SK-N-SH (cell line): ENCODE data around the gene ART1. TPM values are rescaled to one million over a fixed set of nuclear protein-coding genes. Genes with fewer than 3 reads are reported as not detected.

Experiments used
- CTCF ChIA-PET: fragments of 300-600, 350-600 bp; formaldehyde crosslinking; extraction: SDS; loops from one replicate; lab custom pipeline; 2021; lab: Yijun Ruan, JAX
- POLR2A ChIA-PET: fragments of 350-600 bp; sonication (Branson Sonifier 250); formaldehyde crosslinking; extraction: SDS; loops from one replicate; lab custom pipeline; 2020; ENCODE audit warnings: antibody characterized with exemption, inconsistent platforms; lab: Yijun Ruan, JAX
- DNase-seq: peaks from one replicate; pipeline ENCODE4 v3.0.0; 2012
- H2AFZ ChIP-seq: fragments of 200-600 bp; sonication (generic); 2 replicates; pipeline ENCODE4 v1.8.1; 2016; ENCODE audit warnings: antibody characterized with exemption, mild to moderate bottlenecking, low read depth
- H3F3A ChIP-seq: fragments of 200-600 bp; sonication (generic); replicated peaks from 2 replicates; pipeline ENCODE3; 2016; ENCODE audit warnings: antibody characterized with exemption, mild to moderate bottlenecking; ENCODE audit not compliant: insufficient read depth
- H3K27ac ChIP-seq, 2 experiments: fragments of 200-500 bp in 1 of 2; fragments of 200-600 bp in 1 of 2; sonication (Bioruptor generic) in 1 of 2; sonication (generic), shearing (Covaris generic) in 1 of 2; 2 replicates each; pipeline versions ENCODE4 v1.5.1 to v1.6.1; 2014 to 2016; ENCODE audit warnings: low read depth in 2 of 2, inconsistent platforms in 1 of 2, low read length in 1 of 2, mild to moderate bottlenecking in 1 of 2, mixed read lengths in 1 of 2
- H3K27me3 ChIP-seq: fragments of 200-600 bp; sonication (generic), shearing (Covaris generic); 2 replicates; pipeline ENCODE4 v1.6.1; 2016; ENCODE audit warnings: mixed run types; ENCODE audit not compliant: insufficient read depth
- H3K36me3 ChIP-seq, 2 experiments: fragments of 200-500 bp in 1 of 2; fragments of 200-600 bp in 1 of 2; sonication (Bioruptor generic) in 1 of 2; sonication (generic) in 1 of 2; replicated peaks in 1 of 2; 2 replicates each; pipeline versions ENCODE3 to v1.5.1; 2014 to 2016; ENCODE audit warnings: low read length in 1 of 2, mild to moderate bottlenecking in 1 of 2; ENCODE audit not compliant: insufficient read depth in 2 of 2, control insufficient read depth in 1 of 2
- H3K4me1 ChIP-seq, 2 experiments: fragments of 200-500 bp in 1 of 2; fragments of 200-600 bp in 1 of 2; sonication (Bioruptor generic) in 1 of 2; sonication (generic), shearing (Covaris generic) in 1 of 2; 2 replicates each; pipeline versions ENCODE4 v1.5.1 to v1.6.1; 2014 to 2016; ENCODE audit warnings: low read depth in 1 of 2, low read length in 1 of 2, mixed run types in 1 of 2; ENCODE audit not compliant: insufficient read depth in 2 of 2, control insufficient read depth in 1 of 2
- H3K4me2 ChIP-seq: fragments of 200-600 bp; sonication (generic), shearing (Covaris generic); 2 replicates; pipeline ENCODE4 v1.6.1; 2017; ENCODE audit warnings: mixed run types
- H3K4me3 ChIP-seq, 2 experiments: fragments of 200-500 bp in 1 of 2; fragments of 200-600 bp in 1 of 2; sonication (Bioruptor generic) in 1 of 2; sonication (generic), shearing (Covaris generic) in 1 of 2; 2 replicates each; pipeline versions ENCODE4 v1.5.1 to v1.8.1; 2014 to 2016; ENCODE audit warnings: low read depth in 2 of 2, inconsistent platforms in 1 of 2, low read length in 1 of 2, mild to moderate bottlenecking in 1 of 2, mixed read lengths in 1 of 2, moderate library complexity in 1 of 2
- H3K79me2 ChIP-seq: fragments of 200-600 bp; sonication (generic); 2 replicates; pipeline ENCODE4 v1.8.1; 2017; ENCODE audit warnings: mild to moderate bottlenecking; ENCODE audit not compliant: insufficient read depth
- H3K9ac ChIP-seq: fragments of 200-600 bp; sonication (generic); 2 replicates; pipeline ENCODE4 v1.6.1; 2017; ENCODE audit warnings: mixed run types
- H3K9me2 ChIP-seq: fragments of 200-600 bp; sonication (generic); 2 replicates; pipeline ENCODE4 v1.6.1; 2017; ENCODE audit warnings: mixed run types
- H3K9me3 ChIP-seq: fragments of 200-600 bp; sonication (generic); 2 replicates; pipeline ENCODE4 v1.6.1; 2017; ENCODE audit warnings: mixed run types, mild to moderate bottlenecking, moderate library complexity
- H4K20me1 ChIP-seq: fragments of 200-600 bp; sonication (generic); 2 replicates; pipeline ENCODE4 v1.6.1; 2017; ENCODE audit warnings: mild to moderate bottlenecking, mixed run types; ENCODE audit not compliant: insufficient read depth
- FOSL2 ChIP-seq: IDR thresholded peaks from 2 replicates; pipeline ENCODE4 v1.4.0; 2012; ENCODE audit warnings: low read depth, mild to moderate bottlenecking, moderate library complexity, borderline replicate concordance
- GABPA ChIP-seq: IDR thresholded peaks from 2 replicates; pipeline ENCODE4 v1.4.0; 2012; ENCODE audit warnings: low read depth, mild to moderate bottlenecking
- GATA2 ChIP-seq: sonication (generic); formaldehyde crosslinking; IDR thresholded peaks from 2 replicates; pipeline ENCODE4 v1.5.0; 2020; ENCODE audit warnings: mild to moderate bottlenecking, missing genetic modification reagents
- IRF3 ChIP-seq: fragments of 150-350 bp; IDR thresholded peaks from 2 replicates; pipeline ENCODE4 v1.6.1; 2016; ENCODE audit warnings: mild to moderate bottlenecking, low read depth, low read length
- JUND ChIP-seq: IDR thresholded peaks from 2 replicates; pipeline ENCODE4 v1.4.0; 2012
- MAX ChIP-seq: IDR thresholded peaks from 2 replicates; pipeline ENCODE4 v1.4.0; 2012; ENCODE audit warnings: low read depth
- NRF1 ChIP-seq: IDR thresholded peaks from 2 replicates; pipeline ENCODE4 v1.6.1; 2012; ENCODE audit warnings: low read depth, mild to moderate bottlenecking, low read length
- POLR2AphosphoS5 ChIP-seq: IDR thresholded peaks from 2 replicates; pipeline ENCODE4 v1.6.1; 2012; ENCODE audit warnings: low read depth, low read length
- RCOR1 ChIP-seq: fragments of 150-350 bp; IDR thresholded peaks from 2 replicates; pipeline ENCODE4 v1.6.1; 2017; ENCODE audit warnings: antibody characterized with exemption, low read length
- RXRA ChIP-seq: IDR thresholded peaks from 2 replicates; pipeline ENCODE4 v1.4.0; 2012; ENCODE audit warnings: low read depth, mild to moderate bottlenecking, borderline replicate concordance
- SMC3 ChIP-seq: IDR thresholded peaks from 2 replicates; pipeline ENCODE4 v1.6.1; 2012; ENCODE audit warnings: low read depth, low read length, improper control_type of control experiment
- YY1 ChIP-seq: IDR thresholded peaks from 2 replicates; pipeline ENCODE4 v1.4.0; 2012; ENCODE audit warnings: low read depth, mild to moderate bottlenecking
- ZBTB33 ChIP-seq: IDR thresholded peaks from 2 replicates; pipeline ENCODE4 v1.4.0; 2012; ENCODE audit warnings: low read depth, borderline replicate concordance
- WGBS: methylation state at CpG from one replicate; pipeline ENCODE4 v1.1.6; 2017; ENCODE audit warnings: low lambda C conversion rate; 5-methylcytosine and 5-hydroxymethylcytosine counted together
- polyA plus RNA-seq, 3 experiments: library from polyadenylated mRNA; depleted of rRNA; stranded (reverse); fragments of >200 nt; gene quantifications; 2 replicates each; pipeline ENCODE4 v1.2.3, GENCODE V29; 2012

The ART1 gene
- polyA plus RNA-seq, 1 of the 3 experiments (the other 2 are of a cell fraction) = not detected

- no peaks in the 10 kb centered on the region; the same call in 1 of the 2 replicates for H3K27me3 ChIP-seq
- H3K9me3 ChIP-seq = no peaks in the 10 kb centered on the region
- H3K9ac ChIP-seq = no peak overlapping the region
- H3K27ac ChIP-seq = no peak overlapping the region
- no peak overlapping the region for H3K4me2 ChIP-seq
- H3K4me1 ChIP-seq = no peaks in the 10 kb centered on the region
- H2AFZ ChIP-seq = no peak overlapping the region
- no peaks in the 10 kb centered on the region for H3F3A ChIP-seq
- 87% methylated on average over 10 of the region's 10 CpGs for WGBS
- DNase-seq = no peak
- POLR2A ChIA-PET = no interaction called here
- peaks cover 0 to 24% of the 10 kb centered on the region in 2 experiments for H3K36me3 ChIP-seq
- no peak for TF ChIP-seq POLR2AphosphoS5
- TF ChIP-seq GATA2 (CRISPR knock-in tag) = no peak
- TF ChIP-seq SMC3 = no peak
- no peak for TF ChIP-seq JUND
- TF ChIP-seq NRF1 = no peak
- no peak for TF ChIP-seq RCOR1
- TF ChIP-seq FOSL2 = no peak
- no peak for TF ChIP-seq YY1
- TF ChIP-seq ZBTB33 = no peak
- H3K4me3 ChIP-seq = no peak overlapping the region
- H3K79me2 ChIP-seq = no peaks in the 10 kb centered on the region
- no peaks in the 10 kb centered on the region for H3K9me2 ChIP-seq
- CTCF ChIA-PET = interaction anchor here (0.6 kb wide), 1 partner anchor 16 kb away, joined by 5 read pairs; no protein-coding TSS in a partner anchor
- H4K20me1 ChIP-seq = no peaks in the 10 kb centered on the region
Measured at GRCh38 chr11:3664032-3664630, 19.2 kb downstream of the ART1 start.

- POLR2A ChIA-PET = no interaction called here
Measured at GRCh38 chr11:3665336-3666022, 20.6 kb downstream of the ART1 start.

More at GRCh38 chr11:3665336-3666022, 20.6 kb downstream of the ART1 start:
- Histone ChIP-seq H3F3A (no peaks in the 10 kb centered on the region), H4K20me1 (no peaks in the 10 kb centered on the region), H3K79me2 (no peaks in the 10 kb centered on the region), H3K27ac (no peak overlapping the region), H3K4me2 (no peak overlapping the region), H3K27me3 (no peaks in the 10 kb centered on the region), H3K4me3 (no peak overlapping the region), H3K36me3 (peaks cover 0 to 32% of the 10 kb centered on the region in 2 experiments), H3K9ac (no peak overlapping the region), H3K4me1 (no peaks in the 10 kb centered on the region), H3K9me2 (no peaks in the 10 kb centered on the region), H3K9me3 (no peaks in the 10 kb centered on the region), H2AFZ (no peak overlapping the region)
- CTCF ChIA-PET = no interaction called here
- DNase-seq = no peak
- 91% methylated on average over 6 of the region's 6 CpGs for WGBS
- TF ChIP-seq RXRA (no peak), IRF3 (no peak), GABPA (no peak), MAX (no peak), GATA2 (CRISPR knock-in tag) (no peak)
